GM03348 (cell line): ENCODE measurements around the gene ARHGEF17.

Experiments used
- DNase-seq: peaks from one replicate; pipeline ENCODE4 v3.0.0; 2012; ENCODE audit warnings: low spot score

ARHGEF17 gene

DNA sequence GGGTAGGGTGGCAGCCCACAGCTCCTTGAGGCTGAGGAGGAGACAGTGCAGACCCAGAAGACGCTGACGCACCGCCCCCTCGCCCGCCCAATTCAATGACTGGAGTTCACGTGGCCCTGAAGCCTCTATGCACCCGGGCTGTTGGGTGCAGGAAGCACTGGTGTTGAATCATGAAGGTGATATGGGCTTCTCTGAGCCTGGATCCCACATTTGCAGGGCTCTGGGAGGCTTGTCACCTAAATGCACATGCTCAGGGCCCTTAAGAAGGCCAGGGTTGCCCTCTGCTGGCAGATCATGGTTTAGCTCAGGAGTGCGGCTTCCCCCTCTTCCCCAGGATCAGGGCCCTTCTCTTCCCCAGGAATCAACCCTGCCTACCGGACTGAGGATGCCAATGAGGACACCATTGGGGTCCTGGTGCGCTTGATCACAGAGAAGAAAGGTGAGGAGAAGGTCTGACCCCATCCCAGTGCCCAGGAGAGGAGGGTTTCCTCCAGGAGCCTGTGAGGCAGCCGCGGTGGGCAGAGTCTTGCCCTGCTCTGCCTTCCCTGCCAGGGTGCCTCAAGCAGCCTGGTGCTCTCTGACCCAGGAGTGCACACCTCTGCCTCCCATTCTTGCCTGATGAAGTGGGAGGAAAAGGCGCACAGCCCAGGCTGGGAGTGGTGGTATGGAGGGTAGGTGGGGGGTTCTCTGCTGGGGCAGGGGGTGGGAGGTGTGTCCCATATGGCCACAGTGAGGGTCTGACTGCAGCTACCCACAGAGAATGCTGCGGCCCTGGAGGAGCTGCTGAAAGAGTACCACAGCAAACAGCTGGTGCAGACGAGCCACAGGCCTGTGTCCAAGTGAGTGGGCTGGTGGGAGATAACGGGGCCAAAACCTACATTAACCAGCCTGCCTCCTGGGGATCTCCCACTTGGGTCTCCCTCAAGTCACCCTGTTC is 85.7 kb downstream of the ARHGEF17 start:
- DNase-seq: peak; percentile 93

DNA sequence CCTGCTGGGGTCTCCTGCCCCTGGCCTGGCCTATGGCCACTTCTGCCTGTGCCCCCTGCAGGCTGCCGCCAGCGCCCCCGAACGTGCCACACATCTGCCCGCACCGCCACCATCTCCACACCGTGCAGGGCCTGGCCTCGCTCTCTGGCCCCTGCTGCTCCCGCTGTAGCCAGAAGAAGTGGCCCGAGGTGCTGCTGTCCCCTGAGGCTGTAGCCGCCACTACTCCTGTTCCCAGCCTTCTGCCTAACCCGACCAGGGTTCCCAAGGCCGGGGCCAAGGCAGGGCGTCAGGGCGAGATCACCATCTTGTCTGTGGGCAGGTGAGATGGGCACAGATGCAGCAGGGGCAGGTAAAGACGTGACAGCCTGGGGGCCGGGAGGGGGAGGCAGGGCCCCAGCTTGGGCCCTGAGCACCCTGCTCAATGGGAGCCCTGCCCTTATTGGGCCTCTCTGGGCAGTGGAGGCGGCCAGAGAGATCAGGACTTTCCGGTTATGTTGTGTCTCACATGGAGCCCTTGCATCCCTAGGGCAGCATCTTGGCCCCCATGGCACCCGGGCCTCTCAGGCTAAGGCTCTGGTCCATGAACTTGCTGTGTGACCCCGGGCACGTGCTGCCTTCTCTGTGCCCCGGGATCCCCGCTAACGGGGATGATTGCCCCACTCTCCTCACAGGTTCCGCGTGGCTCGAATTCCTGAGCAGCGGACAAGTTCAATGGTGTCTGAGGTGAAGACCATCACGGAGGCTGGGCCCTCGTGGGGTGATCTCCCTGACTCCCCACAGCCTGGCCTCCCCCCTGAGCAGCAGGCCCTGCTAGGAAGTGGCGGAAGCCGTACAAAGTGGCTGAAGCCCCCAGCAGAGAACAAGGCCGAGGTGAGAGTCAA is 86.6 kb downstream of the ARHGEF17 start:
- no peak for DNase-seq

DNA sequence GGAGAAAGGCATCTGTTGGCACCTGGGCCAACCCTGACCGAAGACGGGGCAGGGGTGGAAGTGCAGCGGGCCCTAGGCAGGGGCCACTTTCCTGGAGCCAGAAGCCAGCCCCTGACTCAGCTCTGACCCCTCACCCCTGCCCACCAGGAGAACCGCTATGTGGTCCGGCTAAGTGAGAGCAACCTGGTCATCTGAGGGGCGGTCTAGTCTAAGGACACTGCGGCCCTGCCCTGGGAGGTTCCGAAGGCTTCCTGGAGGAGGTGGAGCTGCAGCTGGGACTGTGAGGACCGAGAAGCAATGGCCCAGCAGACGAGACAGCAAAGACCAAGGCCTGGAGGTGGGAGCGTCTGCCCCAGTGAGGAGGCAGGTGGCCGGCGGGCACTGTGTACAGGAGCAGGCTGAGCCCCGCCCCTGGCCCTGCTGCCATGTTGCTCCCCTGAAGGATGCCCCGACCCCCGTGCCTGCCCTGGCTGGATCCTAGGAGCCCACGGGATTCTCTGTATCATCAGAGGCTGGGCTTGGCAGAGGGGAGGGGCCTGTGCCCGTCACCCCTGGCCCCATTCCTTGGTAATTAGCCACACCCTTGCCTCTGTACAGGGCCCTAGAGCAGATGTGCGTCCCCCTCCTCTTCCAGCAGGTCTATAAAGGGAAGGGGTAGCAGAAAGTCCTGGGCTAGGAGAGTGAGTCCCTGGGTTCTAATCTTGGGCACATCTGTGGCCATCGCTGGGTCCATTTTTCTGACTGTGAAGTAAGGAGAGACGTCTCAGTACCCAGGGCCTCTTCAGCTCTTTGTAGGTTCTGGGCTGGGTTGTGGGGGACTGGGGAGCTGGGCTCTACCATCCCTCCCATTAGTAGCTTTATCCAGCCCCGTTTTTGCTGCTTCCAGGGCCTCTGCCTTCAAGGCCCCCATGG is 87.5 kb downstream of the ARHGEF17 start:
- no peak for DNase-seq

DNA sequence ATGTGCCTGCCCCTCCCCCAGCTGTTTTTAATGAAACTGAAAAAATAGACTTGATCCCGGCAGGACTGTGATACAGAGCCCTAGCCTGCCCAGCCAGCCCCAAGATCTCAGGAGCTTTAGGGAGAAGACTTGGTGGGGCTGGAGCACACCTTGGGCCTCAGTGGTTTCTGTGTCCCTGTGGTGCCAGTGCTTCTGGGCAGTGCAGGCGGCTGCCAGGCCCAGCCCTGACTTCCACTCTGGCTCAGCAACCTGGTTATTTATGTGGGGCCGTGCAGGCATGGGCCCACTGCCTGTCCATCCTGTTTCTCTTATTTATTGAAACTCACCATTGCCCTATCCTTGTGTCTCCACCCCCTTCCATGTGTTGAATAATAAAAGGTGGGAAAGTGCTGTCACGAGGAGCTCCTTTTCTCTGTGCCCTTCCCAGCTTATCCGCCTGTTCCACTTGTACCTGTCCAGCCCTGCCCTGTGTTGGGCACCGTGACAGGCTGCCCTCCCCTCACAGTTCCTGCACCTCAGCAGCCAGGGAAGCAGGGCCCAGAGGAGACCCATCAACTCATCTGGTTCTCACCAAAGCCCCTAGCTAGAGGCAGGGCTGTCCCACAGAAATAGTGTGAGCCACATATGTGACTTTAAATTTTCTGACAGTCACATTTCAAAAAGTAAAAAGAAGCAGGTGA is 88.3 kb downstream of the ARHGEF17 start:
- no peak for DNase-seq

DNA sequence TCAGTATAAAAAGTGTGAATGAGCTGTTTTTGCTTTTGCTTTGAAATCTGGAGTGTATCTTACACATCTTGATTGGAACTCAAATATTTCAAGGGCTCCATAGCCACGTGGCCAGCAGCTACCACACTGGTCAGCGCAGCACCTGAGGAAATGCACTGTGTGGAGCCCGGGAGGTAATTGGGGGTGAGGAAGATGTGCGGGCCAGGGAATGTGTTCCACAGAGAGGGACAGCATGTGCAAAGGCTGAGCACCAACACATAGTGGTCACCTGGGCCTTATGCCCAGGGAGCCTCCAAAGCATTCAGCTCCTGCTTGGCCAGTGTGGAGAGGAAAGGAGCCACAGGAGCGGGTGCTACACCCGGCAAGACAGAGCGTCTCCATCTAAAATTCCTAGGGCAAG is 88.9 kb downstream of the ARHGEF17 start:
- DNase-seq: no peak

DNA sequence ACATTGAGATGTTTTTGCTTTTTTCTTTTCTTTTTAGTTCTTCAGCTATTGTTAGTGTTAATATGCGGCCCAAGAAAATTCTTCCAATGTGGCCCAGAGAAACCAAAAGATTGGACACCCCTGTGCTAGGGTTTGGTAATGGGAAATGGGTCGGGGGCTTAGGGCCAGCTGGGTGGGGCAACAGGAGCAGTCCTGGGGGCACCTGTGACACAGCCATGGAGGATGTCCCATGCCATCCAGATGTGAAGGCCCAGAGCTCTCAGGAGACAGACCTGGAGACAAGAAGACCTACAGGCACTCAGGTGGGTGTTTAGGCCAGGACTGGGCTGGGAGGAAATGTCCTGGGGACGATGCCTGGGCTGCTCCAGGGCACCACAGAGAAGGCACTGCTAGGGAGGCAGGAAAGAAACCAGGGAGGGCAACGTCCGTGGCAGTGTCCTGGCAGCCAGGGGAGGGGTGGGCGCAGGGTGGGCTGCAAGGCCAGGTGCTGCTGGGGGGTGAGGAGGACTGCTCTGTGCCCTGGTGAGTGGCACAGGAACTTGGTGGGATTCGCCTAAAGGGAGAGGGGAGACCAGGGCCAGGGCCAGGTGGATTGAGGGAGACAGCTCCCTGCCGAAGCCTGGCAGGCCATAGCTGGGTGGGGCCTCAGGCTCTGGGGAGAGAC is 89.5 kb downstream of the ARHGEF17 start:
- DNase-seq: no peak

DNA sequence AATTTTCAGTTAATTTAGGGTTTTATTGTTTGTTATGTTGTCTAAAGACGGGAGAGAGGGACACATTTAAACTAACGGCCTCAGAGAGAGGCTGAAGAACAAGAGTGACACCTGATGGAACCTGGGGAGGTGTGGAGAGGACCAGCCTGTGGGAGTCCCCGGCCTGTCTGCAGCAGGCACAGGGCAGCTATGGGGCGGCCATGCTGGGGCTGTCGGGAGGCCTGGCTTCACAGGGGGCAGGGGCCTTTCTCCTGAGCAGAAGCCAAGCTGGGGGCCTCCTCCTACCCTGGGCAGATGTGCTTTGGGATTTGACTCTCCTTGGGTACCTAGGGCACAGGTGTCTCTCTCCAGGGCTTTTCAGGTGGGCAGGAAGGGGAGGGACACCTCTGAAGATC is 90.1 kb downstream of the ARHGEF17 start:
- DNase-seq: no peak

DNA sequence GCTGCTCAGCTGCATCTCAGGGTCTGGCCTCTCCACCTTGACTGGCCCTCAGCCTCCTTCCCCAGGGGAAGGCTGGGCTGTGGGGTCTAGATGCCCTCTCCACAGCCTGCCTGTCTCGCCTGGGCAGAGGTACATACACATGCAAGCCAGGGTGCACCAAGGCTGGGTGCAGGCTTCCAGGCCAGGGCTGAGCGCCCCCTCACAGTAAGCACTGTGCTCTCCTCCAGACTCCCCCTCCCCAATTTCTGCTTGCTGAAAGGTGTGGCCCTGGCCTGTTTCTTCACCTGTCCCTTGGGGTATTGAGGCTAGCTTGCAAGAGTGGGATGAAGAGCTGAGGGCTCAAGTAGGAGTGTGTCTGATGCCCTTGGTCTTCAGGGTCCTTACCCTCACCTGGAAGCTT is 90.6 kb downstream of the ARHGEF17 start:
- DNase-seq: no peak

DNA sequence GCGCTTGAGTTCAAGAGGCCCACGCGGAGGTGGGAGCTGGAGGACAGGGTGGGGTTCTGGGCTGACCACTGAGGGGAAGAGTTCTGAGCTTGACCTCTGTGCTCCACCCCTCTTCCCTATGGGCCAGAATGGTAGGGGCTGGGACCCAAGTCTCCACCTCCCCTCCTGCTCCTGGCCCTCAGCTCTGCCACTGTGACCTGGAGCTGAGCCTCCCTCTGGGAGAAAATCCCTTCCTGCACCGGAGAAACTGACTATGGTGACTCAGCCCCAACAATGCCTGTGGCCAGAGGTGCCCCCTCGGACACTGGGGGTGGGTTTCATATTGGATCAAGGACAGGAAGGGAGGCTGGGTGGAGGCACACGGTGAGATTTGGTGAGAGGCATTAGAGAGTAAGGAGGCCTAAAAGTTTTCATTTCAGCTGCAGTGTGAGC is 91.1 kb downstream of the ARHGEF17 start:
- no peak for DNase-seq

DNA sequence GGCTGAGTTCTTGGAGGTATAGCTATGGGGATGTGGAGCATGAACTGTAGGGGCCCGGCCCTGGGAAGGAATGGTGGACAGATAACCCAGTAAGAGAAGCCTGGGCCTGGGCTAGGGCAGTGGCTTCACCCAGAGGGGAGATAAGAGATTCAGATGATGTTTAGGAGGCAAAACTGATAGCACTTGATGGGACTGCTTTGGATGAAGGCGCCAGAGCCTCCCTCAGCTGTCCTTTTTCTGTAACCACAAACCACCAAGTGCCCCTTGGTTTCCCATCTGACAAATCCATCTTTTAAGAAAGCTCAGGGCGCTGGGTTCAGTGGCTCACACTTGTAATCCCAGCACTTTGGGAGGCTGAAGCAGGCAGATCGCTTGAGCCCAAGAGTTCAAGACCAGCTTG is 91.6 kb downstream of the ARHGEF17 start:
- no peak for DNase-seq

DNA sequence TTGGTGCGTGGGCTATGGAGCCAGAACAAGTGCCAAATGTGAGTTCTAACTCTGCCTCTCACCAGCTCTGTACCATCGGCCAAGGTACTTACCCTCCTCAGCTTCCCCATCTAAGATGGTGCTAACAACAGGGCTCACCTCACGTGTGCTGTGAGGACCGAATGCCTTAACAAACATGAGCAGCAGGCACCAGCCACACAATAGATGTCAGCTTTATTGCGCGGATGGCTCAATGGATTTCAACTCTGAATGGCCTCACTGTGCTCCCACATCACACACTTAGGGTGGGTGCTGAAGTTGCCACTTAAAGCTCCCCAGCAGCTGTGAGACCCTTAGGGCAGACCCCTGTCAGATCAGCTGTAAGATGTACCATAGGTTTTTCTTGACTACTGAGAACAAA is 92.2 kb downstream of the ARHGEF17 start:
- no peak for DNase-seq

DNA sequence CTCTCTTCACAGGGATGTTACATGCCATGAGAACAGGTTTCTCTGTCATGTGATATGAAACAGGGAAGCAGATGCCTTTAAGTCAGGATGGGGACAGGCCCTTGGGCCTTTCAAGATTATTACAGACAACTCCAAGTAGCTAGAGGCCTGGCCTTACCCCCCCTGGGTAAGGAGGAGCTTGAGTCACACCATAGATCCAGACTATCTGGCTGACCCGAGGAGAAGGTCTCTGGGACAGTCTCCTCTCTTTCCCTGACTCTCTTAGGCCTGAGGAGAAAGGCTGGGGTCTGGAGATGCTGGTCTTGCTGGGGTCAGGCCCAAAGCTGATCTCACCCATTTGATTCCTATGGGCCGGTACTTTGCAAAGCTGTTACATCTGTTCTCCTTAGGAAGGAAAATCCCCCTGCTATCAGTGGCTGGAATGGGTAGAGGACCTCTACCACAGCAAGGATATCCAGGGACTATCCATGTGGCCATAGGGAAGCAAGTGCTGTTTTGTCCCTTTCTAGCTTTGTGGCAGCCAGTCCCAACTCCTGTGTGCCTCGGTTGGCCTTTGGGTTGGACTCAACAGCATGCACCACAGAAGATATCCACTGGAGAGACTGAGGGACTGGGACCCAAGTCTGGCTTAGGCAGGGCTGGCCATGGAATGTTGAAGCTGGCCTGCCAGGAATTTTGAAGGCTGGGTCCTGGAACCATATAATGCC is 93.3 kb downstream of the ARHGEF17 start:
- DNase-seq: peak; percentile 57

DNA sequence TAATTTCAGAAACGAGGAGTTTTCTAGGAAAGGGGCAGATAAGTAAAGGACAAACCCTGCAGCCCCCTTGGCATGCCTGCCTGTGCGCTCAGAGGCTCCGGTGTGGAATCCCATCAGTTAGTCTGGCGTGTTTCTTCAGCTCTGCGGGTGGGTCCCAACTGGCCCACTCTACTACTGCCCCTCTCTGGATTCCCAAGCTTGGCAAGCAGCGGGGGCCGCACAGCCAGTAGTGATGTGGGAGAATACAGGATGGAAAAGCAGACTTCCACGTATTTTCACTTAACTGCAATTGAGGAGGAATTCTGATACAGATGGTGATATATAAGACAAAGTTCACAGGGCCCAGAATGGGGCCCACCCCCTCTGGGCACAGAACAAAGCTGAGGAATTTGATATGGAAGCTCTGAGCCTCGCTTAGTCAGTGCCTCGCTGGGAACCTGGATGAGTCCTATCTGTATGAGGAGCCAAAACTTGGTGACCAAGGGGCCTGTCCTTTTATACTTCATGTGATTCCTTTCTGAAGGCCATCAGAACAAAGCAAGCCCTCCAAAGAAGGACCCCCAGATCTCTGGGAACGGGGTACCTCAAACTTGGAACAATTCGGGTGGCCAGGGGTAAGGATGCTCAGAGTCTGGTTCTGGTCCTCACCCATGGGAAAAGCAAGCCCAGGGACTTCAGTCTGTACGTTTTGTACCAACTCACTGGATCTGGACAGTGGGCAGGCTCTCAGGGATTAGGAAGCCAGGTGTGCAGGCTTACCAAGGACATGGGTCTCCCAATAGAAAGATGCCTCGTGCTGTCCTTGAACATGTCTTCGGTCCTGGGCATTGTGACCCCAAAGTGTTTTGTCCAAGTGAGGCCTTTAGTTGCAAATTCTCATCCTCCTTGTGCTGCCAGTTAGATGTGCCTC is 94.1 kb downstream of the ARHGEF17 start:
- no peak for DNase-seq

DNA sequence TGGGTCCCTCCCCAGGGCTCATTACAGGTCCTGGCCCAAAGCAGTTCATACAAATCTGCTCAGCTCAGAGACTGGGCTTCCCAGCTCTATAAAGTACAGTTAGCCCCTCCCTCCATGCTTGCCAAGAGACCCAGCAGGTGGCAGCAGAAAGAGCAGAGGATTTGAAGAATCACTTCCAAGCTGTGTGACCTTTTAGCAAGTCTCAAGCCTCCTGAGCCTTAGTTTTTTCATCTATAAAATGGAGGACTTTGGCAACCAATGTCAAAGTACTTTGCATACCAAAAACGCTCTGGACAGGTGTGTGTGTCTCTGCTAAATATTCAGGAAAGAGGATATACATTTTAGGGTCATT is 94.7 kb downstream of the ARHGEF17 start:
- no peak for DNase-seq

DNA sequence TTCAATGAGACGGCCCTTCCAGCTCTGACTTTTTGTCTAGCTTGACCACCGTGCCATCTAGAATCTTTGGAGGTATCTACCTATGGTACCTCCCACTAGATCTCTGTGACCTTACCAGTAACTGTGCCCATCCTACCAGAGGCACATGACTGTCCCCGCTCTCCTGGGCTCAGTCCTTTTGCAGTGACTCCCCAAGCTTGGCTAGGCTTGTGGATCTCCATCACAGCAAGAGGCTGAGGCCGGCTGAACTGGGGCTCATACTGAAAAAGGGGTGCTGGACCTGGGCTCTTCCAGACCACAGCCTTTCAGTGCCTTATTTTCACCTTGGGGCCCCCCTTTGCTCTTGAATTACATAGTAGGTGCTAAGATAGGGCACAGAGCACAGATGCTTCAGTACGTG is 95.5 kb downstream of the ARHGEF17 start:
- no peak for DNase-seq

DNA sequence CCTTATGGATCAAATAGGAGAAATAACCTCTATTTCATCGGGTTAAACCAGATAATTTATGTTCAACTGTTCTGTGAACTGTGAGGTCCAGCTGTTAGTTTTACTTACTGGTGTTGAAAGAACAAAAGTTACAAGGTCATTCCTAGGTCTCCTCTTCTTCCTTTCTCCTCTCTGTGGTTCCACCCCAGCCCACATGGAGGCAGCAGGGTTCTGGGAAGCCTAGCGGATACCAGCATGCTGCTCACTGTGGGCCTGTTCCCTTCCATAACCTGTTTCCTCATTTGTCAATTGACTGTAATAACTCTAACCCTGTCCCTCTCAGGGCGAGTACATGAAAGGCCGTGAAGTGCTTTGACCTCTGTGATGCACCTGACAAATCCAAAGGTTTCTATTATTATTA is 96.0 kb downstream of the ARHGEF17 start:
- peak; percentile 82 for DNase-seq

DNA sequence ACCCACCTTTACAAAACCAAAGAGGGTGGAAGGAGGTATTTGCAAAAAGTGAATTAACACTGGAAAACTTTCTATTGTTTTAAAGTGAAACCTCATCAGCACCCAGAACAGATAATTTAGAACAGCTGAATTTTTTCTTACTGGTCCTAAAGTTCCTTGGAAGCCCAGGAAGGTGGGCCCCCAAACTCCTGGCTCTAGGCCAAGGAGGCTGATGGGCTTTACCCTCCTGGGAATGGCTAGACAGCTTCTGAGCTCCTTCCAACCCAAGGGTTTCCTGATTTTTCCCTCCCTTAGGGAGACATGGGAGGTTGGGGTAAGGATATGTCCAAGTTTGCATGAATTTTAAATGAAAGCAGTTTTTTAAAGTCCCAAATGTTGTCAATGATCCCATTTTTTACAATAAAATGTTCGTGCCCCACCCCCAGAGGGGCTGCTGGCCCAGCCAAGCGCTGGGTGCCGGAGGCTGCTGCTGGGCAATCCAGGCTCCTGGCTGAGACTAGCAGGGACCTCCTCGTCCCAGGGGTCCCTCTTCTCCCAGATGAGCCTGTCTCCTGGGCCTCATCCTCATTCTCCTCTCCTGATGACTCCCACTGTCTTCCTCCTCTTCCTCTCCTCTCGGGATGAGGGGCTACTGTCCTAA is 96.5 kb downstream of the ARHGEF17 start:
- no peak for DNase-seq

DNA sequence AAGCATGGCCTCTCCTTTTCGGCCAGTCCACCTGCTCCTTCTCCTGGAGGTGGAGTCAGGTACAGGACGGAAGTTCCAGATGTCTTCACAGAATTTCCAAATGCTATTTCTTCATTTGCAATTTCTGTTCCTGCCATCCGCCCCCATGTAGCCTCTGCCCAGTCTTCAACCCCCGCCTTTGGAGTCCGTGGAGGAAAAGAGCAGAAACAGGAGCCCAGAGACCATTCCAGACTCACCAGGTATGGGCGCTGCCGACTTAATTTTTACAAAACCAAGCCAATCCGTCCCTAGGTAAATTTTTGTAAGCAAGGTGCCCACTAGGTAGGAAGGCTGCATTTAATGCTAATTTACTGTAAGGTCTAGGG is 97.1 kb downstream of the ARHGEF17 start:
- DNase-seq: no peak

DNA sequence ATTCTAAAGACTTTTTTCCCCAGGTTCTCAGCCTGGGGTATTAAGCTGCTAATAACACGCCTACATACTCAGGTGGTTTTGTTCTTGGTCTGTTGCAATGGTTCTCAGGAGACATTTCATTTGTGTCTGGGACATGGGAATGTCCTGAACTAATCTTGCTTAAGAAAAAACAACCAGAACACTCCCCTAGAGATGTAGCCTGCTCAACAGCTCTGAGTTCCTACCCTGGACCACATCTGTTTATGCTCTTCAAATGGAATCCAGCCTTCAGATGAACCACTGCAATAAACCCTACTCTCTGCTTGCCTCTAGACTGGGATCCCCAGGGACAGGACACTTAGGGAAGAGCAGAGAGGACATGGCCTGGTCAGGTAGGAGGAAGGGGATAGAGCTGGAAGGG is 98.1 kb downstream of the ARHGEF17 start:
- no peak for DNase-seq
